GM18517 (cell line): ENCODE results near the gene STYX.

Experiments used
- ATAC-seq: cut with Tn5 transposase; IDR thresholded peaks from one replicate; pipeline ENCODE4 v1.9.1; 2021; ENCODE audit warnings: mild to moderate bottlenecking, moderate library complexity; ENCODE audit not compliant: unreplicated experiment

STYX gene, protein sequence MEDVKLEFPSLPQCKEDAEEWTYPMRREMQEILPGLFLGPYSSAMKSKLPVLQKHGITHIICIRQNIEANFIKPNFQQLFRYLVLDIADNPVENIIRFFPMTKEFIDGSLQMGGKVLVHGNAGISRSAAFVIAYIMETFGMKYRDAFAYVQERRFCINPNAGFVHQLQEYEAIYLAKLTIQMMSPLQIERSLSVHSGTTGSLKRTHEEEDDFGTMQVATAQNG

DNA sequence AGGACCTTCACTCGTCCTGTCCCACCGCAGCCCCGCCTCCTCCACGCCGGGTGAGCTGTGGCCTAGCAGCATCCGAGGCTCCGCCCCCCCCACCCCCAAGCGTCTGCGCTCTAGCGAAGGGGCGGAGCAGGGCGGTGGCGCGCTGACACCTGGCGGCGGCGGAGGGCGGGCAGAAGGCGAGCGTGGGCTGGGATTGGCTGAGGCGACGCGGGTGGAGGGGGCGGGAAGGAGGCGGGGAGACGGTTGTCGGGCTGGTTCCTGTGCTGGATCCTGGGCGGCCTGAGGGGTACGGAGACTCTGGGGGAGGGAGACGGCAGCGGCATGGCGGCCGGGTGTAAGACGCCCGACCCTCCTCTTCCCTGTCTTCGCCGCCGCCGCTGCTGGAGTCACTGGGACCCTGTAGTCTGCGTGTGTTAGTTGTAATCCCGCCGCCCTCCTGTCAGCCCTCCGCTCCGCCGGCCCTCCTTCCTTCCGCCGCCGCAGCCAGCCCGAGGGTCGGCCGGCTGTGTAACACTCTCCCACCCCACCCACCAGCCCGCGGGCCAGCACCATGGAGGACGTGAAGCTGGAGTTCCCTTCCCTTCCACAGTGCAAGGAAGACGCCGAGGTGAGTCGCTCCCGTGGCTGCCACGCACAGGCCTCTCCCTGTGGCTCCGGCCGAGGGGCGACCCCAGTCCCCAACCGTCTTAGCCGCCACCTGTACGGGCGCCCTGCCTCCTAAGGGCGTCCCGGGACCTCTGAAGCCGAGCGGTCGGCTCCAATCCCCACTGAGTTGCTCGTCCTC, at the start of gene STYX:
TSS of gene STYX (plus strand) at position 242 of the 784 bp plus-strand sequence. CDS start at position 551, 309 bp downstream.
- peak; percentile 89 for ATAC-seq

DNA sequence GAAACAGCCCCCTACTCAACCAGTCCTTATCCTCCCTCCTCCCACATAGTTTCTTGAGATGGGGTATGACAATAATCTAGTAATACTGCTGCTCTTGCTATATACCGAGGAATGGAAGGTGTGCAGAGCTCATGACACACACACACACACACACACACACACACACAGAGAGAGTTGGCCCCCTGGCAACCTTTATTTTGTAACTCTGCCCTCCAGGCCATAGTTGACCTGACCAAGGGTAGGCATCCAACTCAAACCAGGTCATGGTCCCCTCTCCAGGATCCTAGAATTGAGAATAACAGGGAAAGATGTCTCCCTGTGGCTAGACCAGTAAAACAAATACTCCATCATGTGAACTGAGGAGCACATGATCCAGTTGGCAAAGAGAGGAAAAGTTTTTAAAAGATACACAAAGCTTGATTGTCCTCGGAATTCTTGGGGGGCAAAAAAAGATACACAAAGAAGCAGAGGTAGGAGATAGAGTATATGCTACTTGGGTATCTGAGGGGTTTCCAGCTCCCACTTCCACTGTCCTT, 45.9 kb upstream of the STYX start:
- ATAC-seq: no peak

DNA sequence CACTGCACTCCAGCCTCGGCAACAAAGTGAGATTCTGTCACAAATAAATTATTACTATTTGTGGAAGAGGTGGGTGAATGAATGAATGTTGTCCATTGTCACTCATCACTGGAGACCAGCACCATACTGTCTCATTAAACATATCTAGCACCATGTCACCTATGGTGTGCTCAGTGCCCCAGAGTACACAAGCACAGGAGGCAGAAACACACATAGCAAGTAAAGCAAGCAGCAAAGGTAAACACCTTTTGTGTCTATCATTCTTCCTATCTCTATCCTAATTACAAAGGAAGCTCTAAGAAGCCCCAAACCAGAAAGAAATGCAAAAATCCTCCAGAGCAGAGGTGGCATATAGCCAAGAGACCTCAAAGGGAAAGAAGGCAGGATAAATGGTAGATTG, 43.8 kb upstream of the STYX start:
- ATAC-seq: no peak

DNA sequence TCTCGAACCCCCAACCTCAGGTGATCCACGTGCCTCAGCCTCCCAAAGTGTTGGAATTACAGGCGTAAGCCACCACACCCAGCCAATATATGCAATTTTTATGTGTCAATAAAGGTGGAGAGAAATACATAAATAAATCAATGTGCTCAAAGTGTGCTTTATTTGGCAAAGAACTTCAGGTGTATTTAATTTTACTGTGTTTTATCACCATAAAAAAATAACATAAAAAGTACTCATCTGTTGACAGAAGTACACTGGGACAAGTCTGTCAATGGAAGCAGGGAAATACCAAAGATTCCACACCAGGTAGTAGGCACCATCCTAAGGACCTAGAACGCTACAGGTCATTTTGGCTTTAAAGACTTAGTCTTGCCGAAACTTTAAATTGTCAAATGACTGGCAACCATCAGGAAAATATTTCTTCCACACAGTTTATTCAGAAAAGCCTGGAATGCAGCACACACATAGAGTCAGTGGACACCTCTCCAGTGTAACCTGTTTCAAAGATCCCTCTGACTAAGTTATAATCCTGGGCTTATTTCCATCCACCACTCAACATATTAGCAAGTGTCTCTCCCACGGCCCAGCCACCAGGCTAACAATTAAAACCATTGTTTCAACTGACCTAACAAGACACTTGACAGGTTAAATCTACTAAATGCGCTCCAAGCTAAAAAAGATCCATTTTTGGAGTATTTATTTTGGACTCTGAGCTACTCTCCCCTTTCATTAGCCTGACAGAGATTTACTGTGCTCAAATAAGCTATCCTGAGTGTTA, 38.8 kb upstream of the STYX start:
- no peak for ATAC-seq

DNA sequence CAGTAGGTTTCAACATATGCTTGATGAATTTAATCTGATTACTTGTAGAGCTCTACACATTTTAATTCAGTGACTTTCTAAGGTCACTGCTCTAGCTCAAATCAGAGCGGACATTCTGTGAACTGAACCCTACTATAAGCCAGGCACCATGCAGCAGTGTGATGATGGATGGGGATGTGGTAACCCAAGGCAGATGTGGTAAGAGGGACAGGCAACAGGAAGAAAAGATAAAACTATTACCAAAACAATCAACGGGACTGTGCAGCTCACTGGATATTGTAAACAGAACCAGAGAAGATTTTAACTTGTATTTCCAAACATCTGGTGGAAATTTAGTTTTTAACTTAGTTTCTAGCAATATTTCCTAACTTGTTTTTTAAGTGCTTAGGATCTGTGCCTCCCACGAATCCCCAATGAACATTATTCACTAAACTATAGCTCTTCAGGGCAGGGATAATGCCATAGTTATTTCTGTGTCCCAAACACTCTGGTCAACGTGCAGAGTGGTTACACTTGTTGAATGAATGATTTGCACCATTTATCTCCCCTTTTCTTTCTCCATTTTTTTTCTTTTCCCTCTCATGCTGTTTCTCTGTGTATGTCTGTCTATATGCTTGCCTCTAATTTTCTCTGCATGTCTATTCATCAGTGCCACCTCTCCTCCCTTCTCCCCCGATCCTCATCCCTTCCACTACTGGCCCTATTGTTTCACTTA, 37.6 kb upstream of the STYX start:
- no peak for ATAC-seq

DNA sequence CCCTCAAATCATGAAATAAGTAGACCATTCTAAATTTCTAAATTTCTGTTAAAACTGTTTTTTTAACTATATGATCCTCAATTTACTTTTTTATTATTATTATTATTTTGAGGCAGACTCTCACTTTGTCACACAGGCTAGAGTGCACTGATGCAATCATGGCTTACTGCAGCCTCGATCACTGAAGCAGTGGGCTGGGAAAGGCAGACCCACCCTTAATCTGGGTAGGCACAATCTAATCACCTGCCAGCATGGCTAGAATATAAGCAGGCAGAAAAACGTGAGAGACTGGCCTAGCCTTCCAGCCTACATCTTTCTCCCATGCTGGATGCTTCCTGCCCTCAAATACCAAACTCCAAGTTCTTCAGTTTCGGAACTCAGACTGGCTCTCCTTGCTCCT, 36.9 kb upstream of the STYX start:
- ATAC-seq: no peak

DNA sequence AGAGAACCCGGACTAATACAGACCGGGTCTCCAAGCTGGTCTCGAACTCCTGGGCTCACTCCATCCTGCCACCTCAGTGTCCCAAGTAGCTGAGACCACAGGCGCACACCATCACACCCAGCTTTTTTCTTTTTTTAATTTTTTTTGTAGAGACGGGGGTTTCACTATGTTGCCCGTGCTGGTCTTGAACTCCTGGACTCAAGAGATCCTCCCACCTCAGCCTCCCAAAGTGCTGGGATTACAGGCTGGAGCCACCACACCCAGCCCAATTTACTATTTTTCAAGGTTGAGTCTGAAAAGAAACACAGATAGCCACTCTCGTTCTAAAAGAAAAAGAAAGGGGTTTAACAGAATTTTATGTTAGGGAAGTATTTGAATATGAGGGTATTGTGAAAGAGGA, 36.4 kb upstream of the STYX start:
- no peak for ATAC-seq

DNA sequence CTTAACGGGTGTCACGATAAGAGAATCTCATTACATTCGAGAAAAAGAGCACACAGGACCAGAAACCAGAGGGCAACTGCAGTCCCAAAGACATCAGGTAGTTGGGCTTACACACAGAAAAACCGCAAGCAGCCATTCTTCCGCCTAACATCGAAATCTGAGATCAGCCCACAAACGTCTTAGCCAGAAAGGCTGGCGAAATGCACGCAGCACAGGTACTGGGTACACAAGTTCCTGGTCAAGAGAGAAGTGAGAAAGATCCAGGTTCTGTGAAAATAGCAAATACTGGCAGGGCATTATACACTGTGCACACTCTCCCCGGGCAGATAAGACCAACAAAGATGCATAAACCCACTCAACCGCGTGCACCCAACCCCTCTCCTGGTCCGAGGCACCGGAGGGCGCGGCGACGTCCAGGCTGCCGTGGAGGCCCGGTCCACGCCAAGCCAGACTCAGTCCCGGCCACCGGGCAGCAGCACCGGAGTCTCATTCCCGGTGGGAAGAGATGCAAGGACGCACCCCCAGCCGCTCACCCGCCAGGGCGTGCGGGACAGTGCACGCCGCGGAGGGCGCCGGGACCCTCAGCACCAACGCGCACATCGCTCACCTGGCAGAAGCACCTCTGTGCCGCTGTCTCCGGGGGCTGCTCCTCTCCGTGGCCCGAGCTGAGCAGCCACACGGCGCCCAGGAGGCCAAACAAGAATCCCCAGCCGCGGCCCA, 35.0 kb upstream of the STYX start:
- peak; percentile 69 for ATAC-seq

DNA sequence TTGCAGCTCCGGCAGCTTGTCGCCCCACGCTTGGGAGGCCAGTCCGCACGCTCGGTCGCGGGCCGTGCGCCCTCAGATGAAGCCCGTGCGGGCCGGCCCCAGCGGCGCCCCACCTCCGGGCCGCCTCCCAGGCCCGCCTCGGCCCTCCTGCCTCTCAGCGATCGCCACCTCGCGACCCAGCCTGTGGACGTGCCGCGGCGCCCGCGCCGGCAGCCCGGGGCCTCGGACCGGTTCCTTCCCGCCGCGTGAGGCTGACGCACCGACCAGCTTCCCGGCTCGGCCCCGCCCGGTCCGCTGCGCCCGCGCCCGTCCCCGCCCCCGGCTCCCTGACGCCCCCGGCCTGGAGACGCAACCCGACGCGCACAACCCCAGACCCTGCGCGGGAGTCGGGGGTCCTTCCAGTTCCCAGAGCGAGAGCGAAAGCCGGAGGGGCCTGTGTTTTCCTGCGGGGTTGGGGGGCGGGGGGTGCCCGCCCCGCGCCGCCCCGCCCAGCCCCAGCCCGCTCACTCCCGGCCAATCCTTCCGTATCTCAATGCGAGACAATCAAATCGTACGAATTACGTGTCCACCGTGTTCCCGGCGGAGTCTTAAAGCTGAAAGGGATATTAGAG, 34.4 kb upstream of the STYX start, which contains the start of gene ERO1A:
TSS of gene ERO1A (minus strand) at position 78 of the 611 bp plus-strand sequence. CDS start at position 1, 77 bp downstream.
- peak; percentile 51 for ATAC-seq

DNA sequence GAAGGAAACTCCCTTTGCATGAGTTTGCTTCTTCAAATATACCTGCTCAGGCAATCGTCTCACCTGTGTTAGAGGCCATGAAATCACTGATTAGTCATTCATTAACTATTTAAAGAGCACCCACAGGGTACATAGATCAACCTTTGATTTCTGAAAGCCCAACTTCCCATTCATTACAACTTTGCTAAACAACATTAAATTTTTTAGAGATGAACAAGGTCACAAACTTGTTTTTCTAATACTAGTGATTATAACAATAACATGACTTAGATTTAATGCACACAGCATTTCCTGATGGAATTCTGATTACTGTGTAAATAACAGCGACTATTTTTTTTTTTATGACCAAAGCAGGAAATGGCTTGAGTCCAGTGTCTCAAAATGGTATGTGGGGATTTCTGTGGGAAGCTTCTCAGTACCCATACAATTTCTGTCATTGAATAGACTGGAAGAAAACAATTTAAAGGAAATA, 29.2 kb upstream of the STYX start:
- ATAC-seq: no peak

DNA sequence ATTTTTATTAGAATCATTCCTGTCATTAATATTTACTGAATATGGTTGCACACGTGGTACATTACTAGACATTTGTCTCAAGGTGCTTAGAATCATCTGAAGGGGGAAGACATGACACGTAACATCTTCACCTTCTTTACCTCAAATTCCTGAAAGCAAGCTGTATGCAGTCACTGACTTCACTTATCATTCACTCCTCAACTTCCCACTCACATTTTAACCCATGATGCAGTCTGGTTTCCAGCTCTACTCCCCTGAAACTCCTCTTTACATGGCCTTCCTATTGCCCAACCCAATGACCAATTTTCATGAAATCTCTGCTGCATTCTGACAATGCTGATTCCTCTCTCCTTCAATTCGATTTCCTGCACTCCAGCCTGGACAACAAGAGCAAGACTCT, 28.7 kb upstream of the STYX start:
- no peak for ATAC-seq

DNA sequence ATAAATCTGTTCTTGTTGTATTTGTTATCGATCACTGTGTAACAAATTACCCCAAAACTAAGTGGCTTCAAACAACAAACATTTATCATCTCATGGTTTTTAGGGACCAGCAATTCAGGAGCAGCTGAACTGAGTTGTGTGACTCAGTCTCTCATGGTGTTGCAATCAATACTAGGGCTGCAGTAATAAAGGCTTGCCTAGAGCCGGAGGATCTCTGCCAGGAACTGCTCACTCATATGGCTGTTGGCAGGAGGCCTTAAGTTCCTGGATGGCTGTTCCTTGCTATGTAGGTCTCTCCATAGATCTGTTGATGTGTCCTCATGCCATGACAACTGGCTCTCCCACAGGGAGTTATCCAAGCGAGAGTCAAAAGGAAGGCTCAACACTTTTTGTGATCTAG, 26.7 kb upstream of the STYX start:
- no peak for ATAC-seq

DNA sequence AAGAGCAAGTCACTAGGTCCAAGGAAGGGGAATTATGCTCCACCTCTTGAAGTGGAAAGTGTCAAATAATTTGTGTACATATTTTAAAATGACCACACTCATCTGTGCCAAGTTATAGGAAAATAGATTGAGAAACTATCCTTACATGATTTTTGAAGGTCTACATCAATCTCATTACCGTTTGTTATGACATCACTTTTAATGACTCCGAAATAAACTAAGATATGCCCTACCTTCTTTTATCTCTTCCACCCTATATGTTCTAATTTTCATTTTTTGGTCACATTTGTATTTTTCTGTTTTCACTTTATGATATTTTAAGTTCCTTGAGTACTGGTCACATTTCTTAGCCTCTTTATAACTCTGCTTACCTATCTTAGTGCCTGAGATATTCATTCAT, 26.3 kb upstream of the STYX start:
- ATAC-seq: no peak

DNA sequence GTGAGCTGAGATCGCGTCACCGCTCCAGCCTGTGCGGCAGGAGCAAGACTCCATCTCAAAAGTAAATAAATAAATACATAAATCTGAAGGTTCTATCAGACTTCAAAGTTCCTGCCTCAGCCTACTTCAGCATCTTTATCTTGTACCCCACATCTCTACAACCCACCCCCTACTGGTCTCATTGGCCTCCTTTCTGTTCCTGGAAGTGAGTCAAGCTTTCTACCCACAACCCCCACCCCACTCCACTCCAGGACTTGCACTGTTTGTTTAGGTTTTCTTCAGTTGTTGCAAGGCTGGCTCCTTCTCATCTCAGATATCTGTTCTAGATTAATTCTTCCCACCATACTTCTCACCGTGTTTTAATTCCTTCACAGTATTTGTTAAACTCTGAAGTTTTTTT, 23.7 kb upstream of the STYX start:
- ATAC-seq: no peak

DNA sequence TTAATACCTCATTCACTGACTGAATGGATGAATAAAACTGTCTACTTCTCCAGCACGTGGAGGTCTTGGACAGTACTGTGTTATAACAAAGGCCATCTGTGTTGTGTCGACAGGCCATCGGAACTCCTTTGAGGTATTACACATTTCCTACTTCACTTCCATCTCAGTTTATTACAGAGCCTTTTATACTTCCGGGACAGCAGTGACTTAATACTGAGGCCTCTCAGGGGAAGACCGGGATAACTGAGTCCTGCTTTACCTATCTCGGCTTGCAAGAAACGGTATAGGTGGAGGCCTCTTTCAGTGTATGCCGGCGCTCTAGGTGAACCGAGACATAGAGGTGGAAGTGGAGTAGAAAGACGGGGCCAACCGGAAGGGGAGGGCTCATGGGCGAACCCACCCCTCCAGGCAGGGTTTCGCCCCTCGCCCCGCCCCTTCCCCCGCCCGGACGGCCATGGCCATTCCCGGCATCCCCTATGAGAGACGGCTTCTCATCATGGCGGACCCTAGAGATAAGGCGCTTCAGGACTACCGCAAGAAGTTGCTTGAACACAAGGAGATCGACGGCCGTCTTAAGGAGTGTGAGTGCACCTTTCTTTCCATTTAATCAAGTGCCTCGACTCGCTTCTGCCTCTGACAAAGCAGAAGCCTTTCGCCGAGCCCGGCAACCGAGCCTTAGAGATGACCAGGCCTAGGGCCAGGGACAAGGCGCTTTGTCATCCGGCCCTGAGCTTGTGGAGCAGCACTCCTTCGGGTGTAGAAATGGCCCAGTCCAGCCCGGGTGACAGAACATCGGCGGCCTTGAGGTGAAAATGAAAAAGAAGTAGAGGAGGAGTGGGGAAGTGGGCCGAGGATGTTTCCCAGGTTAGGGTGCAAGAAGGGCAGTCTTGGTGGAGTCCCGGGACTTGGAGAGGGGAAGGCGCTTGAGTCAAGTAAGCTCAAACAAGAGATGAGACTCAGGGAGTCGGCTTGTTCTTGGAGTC, 23.0 kb upstream of the STYX start, which contains the start of gene PSMC6:
TSS of gene PSMC6 (plus strand) at position 477 of the 983 bp plus-strand sequence. CDS start at position 497, 20 bp downstream.
- peak; percentile 92 for ATAC-seq

DNA sequence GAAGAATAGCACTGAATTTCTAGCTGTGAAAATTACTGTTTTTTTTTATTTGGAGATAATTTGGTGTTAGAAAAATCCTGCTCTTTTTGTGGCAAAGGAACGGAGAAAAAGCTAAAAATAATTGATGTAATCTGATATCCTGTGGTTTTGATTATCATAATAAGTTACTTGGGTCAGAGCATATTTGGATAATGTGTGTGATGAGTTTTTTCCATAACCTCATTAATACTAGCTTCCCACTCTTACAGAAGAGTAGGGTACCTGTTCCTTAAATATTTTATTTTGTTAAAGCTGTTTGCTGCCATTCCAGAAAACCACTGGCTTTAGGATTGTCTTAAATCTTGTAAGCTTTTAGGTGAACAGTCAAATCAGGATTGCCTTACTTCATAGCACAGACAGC, 18.3 kb upstream of the STYX start:
- no peak for ATAC-seq

DNA sequence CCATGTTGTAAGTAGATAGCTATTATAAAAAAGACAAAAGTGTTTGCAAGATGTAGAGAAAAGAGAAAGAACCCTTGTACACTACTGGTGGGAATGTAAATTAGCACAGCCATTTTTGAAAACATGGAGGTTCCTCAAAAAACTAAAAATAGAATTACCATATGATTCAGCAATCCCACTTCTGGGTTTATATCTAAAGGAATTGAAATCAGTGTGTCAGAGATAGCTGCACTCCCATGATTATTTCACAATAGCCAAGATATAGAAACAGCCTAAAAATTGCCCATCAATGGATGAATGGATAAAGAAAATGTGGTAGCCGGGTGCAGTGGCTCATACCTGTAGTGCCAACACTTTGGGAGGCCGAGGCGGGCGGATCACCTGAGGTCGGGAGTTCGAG, 13.8 kb upstream of the STYX start:
- no peak for ATAC-seq
